GM23338 (cell line): ENCODE results near the gene TNS4.

Experiments used
- CREB1 ChIP-seq: fragments of 250-450 bp; sonication (Bioruptor Pico); IDR thresholded peaks from 2 replicates; pipeline ENCODE4 v1.5.0; 2020; ENCODE audit warnings: low read depth, mild to moderate bottlenecking, moderate library complexity
- EZH2 ChIP-seq: fragments of 200-600 bp; sonication (generic); IDR thresholded peaks from one replicate; pipeline ENCODE4 v1.8.0; 2017; ENCODE audit warnings: antibody characterized with exemption, mild to moderate bottlenecking, low read depth; ENCODE audit not compliant: unreplicated experiment
- EZH2phosphoT487 ChIP-seq: fragments of 200-600 bp; sonication (generic); IDR thresholded peaks from one replicate; pipeline ENCODE4 v1.8.1; 2018; ENCODE audit warnings: antibody characterized with exemption; ENCODE audit not compliant: unreplicated experiment
- JUNB ChIP-seq: IDR thresholded peaks from one replicate; pipeline ENCODE4 v1.6.1; 2016; ENCODE audit warnings: antibody characterized with exemption; ENCODE audit not compliant: unreplicated experiment
- NANOG ChIP-seq: IDR thresholded peaks from 2 replicates; pipeline ENCODE4 v1.6.1; 2016; ENCODE audit warnings: antibody characterized with exemption, borderline replicate concordance
- POLR2AphosphoS5 ChIP-seq: IDR thresholded peaks from 2 replicates; pipeline ENCODE4 v1.6.1; 2016; ENCODE audit warnings: antibody characterized with exemption, low read depth
- ZNF114 ChIP-seq: fragments of 250-450 bp; sonication (Bioruptor Pico); IDR thresholded peaks from 2 replicates; pipeline ENCODE4 v1.5.0; 2020; ENCODE audit warnings: mild to moderate bottlenecking, moderate library complexity
- TF ChIP-seq, protein P1 (sequence below), 2 experiments: fragments of 200-600 bp in 1 of 2; sonication (generic) in 1 of 2; conservative IDR thresholded peaks; 2 replicates each; pipeline versions ENCODE4 v1.5.1 to v1.6.1; 2016 to 2017; ENCODE audit warnings: antibody characterized with exemption in 2 of 2, low read depth in 2 of 2, mild to moderate bottlenecking in 2 of 2, moderate library complexity in 1 of 2
- TF ChIP-seq, protein P2 (sequence below): IDR thresholded peaks from one replicate; pipeline ENCODE4 v1.6.1; 2018; ENCODE audit warnings: antibody characterized with exemption; ENCODE audit not compliant: unreplicated experiment

DNA sequence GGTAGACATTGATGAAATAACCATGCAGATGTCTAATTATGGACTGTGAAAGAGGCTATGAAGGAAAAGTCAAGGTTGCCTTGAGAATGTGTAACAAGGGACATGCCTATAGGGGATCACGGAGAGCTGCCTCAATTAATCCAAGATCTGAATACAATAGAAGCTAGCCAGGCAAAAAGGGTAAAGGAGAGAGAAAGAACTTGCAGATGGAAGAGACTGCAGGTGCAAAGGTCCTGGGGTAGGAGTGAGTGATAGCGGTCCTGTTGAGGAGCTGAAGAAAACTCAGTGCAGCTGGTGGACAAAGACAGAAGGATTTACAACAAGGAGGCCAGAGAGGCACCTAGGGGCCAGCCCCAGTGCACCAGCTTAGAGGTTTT, 15.9 kb upstream of the TNS4 start:
- TF ChIP-seq, protein P1, sequence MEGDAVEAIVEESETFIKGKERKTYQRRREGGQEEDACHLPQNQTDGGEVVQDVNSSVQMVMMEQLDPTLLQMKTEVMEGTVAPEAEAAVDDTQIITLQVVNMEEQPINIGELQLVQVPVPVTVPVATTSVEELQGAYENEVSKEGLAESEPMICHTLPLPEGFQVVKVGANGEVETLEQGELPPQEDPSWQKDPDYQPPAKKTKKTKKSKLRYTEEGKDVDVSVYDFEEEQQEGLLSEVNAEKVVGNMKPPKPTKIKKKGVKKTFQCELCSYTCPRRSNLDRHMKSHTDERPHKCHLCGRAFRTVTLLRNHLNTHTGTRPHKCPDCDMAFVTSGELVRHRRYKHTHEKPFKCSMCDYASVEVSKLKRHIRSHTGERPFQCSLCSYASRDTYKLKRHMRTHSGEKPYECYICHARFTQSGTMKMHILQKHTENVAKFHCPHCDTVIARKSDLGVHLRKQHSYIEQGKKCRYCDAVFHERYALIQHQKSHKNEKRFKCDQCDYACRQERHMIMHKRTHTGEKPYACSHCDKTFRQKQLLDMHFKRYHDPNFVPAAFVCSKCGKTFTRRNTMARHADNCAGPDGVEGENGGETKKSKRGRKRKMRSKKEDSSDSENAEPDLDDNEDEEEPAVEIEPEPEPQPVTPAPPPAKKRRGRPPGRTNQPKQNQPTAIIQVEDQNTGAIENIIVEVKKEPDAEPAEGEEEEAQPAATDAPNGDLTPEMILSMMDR (conservative IDR thresholded peaks at IDR 0.05; ENCODE audit: low read depth in 2 of 2): no peak
- no peak for TF ChIP-seq CREB1
- TF ChIP-seq, protein P2, sequence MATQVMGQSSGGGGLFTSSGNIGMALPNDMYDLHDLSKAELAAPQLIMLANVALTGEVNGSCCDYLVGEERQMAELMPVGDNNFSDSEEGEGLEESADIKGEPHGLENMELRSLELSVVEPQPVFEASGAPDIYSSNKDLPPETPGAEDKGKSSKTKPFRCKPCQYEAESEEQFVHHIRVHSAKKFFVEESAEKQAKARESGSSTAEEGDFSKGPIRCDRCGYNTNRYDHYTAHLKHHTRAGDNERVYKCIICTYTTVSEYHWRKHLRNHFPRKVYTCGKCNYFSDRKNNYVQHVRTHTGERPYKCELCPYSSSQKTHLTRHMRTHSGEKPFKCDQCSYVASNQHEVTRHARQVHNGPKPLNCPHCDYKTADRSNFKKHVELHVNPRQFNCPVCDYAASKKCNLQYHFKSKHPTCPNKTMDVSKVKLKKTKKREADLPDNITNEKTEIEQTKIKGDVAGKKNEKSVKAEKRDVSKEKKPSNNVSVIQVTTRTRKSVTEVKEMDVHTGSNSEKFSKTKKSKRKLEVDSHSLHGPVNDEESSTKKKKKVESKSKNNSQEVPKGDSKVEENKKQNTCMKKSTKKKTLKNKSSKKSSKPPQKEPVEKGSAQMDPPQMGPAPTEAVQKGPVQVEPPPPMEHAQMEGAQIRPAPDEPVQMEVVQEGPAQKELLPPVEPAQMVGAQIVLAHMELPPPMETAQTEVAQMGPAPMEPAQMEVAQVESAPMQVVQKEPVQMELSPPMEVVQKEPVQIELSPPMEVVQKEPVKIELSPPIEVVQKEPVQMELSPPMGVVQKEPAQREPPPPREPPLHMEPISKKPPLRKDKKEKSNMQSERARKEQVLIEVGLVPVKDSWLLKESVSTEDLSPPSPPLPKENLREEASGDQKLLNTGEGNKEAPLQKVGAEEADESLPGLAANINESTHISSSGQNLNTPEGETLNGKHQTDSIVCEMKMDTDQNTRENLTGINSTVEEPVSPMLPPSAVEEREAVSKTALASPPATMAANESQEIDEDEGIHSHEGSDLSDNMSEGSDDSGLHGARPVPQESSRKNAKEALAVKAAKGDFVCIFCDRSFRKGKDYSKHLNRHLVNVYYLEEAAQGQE: no peak
- no peak for TF ChIP-seq EZH2
- TF ChIP-seq JUNB: no peak
- no peak for TF ChIP-seq ZNF114 (CRISPR knock-in tag)
- TF ChIP-seq POLR2AphosphoS5: no peak
- no peak for TF ChIP-seq NANOG
- no peak for TF ChIP-seq EZH2phosphoT487
